Spleen (tissue), 7 donors: Measurements from ENCODE around the gene WIPI1.

Source experiments
- POLR2A ChIP-seq, 3 donors: fragments of 450-650 bp; IDR thresholded peaks; one replicate each; pipeline ENCODE4 v1.5.1; 2017; ENCODE audit warnings: antibody characterized with exemption in 3 of 3, mild to moderate bottlenecking in 1 of 3
- POLR2AphosphoS5 ChIP-seq, 3 donors: sonication (generic); formaldehyde crosslinking; IDR thresholded peaks; one replicate each; pipeline ENCODE4 v1.5.1; 2017; ENCODE audit warnings: antibody characterized with exemption in 3 of 3
- TF ChIP-seq, protein P1 (sequence below), 11 experiments: fragments of 200-600 bp in 7 of 11; fragments of 450-650 bp in 4 of 11; sonication (generic) in 4 of 11; IDR thresholded peaks in 8 of 11; conservative IDR thresholded peaks in 3 of 11; 1 replicate in 7 of 11; 2 replicates in 4 of 11; pipeline versions ENCODE4 v1.4.0 to v1.8.0; 2016 to 2021; ENCODE audit warnings: antibody characterized with exemption in 11 of 11, inconsistent platforms in 4 of 11, mild to moderate bottlenecking in 1 of 11
- donor health status: DM: no; HTN: no; CAD: no; lungs with moderate emphysema.
- donor health status: DM: no; HTN: no; CAD: no.
- donor health status: DM: no; HTN: no; CAD: no.

DNA sequence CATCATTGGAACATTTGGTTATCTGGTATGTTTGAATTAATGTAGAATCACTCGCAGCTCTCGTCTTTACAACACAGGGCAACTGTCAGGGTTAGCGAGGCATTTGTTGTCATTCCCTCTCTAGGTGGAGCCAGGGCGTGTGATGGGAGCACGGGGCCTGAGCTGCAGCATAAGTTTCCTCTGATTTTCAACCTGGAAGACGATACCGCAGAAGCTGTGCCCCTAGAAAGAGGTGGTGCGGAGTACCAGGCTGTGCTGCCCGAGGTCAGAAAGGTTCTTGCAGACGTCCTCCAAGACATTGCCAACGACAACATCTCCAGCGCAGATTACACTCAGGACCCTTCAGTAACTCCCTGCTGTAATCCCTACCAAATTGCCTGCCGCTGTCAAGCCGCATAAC lies 37.2 kb downstream of the WIPI1 start:
- TF ChIP-seq, protein P1, sequence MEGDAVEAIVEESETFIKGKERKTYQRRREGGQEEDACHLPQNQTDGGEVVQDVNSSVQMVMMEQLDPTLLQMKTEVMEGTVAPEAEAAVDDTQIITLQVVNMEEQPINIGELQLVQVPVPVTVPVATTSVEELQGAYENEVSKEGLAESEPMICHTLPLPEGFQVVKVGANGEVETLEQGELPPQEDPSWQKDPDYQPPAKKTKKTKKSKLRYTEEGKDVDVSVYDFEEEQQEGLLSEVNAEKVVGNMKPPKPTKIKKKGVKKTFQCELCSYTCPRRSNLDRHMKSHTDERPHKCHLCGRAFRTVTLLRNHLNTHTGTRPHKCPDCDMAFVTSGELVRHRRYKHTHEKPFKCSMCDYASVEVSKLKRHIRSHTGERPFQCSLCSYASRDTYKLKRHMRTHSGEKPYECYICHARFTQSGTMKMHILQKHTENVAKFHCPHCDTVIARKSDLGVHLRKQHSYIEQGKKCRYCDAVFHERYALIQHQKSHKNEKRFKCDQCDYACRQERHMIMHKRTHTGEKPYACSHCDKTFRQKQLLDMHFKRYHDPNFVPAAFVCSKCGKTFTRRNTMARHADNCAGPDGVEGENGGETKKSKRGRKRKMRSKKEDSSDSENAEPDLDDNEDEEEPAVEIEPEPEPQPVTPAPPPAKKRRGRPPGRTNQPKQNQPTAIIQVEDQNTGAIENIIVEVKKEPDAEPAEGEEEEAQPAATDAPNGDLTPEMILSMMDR (IDR thresholded peaks at IDR 0.05 in 8 of 11, conservative IDR thresholded peaks at IDR 0.05 in 3 of 11): no peak
- TF ChIP-seq POLR2A (IDR thresholded peaks at IDR 0.05): no peak
- no peak for TF ChIP-seq POLR2AphosphoS5 (IDR thresholded peaks at IDR 0.05)
